Adipocyte (in vitro differentiated cells): ENCODE results near the gene ABCC3.
A peak's percentile ranks its signal among the peaks of the same experiment; 100 is the strongest.

Source experiments
- DNase-seq: peaks from one replicate; pipeline ENCODE4 v3.0.0-alpha.2; 2015; ENCODE audit warnings: low read depth
- H3K27me3 ChIP-seq: replicated peaks from 2 replicates; pipeline ENCODE4 v1.7.0; 2013; ENCODE audit warnings: mild to moderate bottlenecking, low read length, moderate library complexity; ENCODE audit not compliant: control insufficient read depth, insufficient read depth
- H3K36me3 ChIP-seq: 2 replicates; pipeline ENCODE4 v1.7.0; 2013; ENCODE audit warnings: low read length, mild to moderate bottlenecking, moderate library complexity; ENCODE audit not compliant: control insufficient read depth, insufficient read depth, severe bottlenecking
- H3K4me1 ChIP-seq: 2 replicates; pipeline ENCODE4 v1.7.0; 2013; ENCODE audit warnings: mild to moderate bottlenecking, low read length, moderate library complexity; ENCODE audit not compliant: control insufficient read depth, insufficient read depth
- H3K4me3 ChIP-seq: 2 replicates; pipeline ENCODE4 v1.7.0; 2013; ENCODE audit warnings: mild to moderate bottlenecking, low read length, moderate library complexity
- H3K9ac ChIP-seq: 2 replicates; pipeline ENCODE4 v1.7.0; 2013; ENCODE audit warnings: mild to moderate bottlenecking, low read length, moderate library complexity
- H3K9me3 ChIP-seq: 2 replicates; pipeline ENCODE4 v1.7.0; 2013; ENCODE audit warnings: mild to moderate bottlenecking, low read length, moderate library complexity; ENCODE audit not compliant: control insufficient read depth

ABCC3 gene

GRCh38 chr17:50594892-50595291 is 39.8 kb upstream of the ABCC3 start:
- DNase-seq = no peak
- no peaks in the 10 kb centered on the region for H3K36me3 ChIP-seq
- peaks cover 4% of the 10 kb centered on the region for H3K27me3 ChIP-seq
- no peaks in the 10 kb centered on the region for H3K9me3 ChIP-seq
- no peak overlapping the region for H3K4me3 ChIP-seq
- peaks cover 4% of the 10 kb centered on the region for H3K4me1 ChIP-seq
- no peak overlapping the region for H3K9ac ChIP-seq

DNA sequence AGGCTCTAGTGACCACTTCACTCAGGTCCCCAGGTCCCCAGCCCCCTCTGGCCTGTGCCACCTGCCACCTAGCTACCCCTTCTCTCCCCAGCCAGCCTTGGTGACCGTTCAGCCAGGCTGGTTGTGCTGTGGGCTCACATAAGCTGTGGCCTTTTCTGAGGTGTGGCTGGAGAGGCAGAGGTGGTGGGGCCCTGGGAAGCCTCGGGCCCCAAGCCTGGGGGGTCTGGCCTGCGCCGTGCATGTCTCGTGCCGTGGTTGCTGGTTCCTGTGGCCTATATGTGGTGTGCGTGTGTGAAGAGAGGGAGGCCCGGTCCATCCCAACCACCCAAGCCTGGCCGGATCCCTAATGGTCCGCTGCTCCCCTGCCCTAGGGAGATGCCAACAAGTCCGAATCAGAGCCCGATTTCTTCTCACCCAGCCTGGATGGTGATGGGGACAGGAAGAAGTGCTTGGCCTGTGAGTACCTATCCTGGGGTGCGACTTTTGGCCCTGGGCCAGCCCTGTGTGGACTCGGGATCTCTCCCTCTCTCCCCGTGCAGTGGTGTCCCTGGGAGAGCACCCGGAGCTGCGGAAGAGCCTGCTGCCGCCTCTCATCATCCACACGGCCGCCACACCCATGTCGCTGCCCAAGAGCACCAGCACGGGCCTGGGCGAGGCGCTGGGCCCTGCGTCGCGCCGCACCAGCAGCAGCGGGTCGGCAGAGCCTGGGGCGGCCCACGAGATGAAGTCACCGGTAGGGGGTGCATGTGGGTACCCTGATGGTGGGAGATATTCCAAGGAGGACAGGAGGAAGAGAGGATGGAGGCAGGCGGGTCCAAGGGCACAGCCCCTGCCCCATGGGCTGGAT is 38.3 kb upstream of the ABCC3 start:
- H3K4me3 ChIP-seq = no peak overlapping the region
- no peaks in the 10 kb centered on the region for H3K36me3 ChIP-seq
- no peaks in the 10 kb centered on the region for H3K9me3 ChIP-seq
- H3K4me1 ChIP-seq = no peaks in the 10 kb centered on the region
- peaks cover 4% of the 10 kb centered on the region for H3K27me3 ChIP-seq
- H3K9ac ChIP-seq = no peak overlapping the region
- DNase-seq = no peak

DNA sequence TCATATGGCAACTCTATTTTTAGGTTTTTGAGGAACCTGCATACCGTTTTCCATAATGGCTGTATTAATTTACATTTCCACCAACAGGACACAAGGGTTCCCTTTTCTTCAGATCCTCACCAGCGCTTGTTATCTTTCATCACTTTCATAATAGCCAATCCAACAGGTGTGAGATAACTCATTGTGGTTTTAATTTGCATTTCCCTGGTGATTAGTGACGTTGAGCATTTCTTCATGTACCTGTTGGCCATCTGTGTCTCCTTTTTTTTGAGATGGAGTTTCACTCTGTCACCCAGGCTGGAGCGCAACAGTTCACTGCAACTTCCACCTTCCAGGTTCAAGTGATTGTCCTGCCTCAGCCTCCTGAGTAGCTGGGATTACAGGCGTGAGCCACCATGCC is 36.2 kb upstream of the ABCC3 start:
- no peaks in the 10 kb centered on the region for H3K9me3 ChIP-seq
- DNase-seq = no peak
- H3K27me3 ChIP-seq = peaks cover 11% of the 10 kb centered on the region
- no peaks in the 10 kb centered on the region for H3K36me3 ChIP-seq
- H3K4me1 ChIP-seq = no peaks in the 10 kb centered on the region
- no peak overlapping the region for H3K4me3 ChIP-seq
- H3K9ac ChIP-seq = no peak overlapping the region

DNA sequence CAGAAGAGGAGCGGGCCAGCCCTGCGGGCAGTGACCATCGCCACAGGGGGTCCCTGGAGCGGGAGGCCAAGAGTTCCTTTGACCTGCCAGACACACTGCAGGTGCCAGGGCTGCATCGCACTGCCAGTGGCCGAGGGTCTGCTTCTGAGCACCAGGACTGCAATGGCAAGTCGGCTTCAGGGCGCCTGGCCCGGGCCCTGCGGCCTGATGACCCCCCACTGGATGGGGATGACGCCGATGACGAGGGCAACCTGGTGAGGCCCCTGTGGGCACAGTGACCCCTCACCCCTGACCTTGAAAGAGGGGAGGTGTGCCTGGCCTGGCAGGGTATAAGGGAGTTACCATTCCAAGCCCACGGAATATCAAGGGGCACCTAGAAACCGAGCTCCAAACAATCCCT is 35.1 kb upstream of the ABCC3 start:
- no peak for DNase-seq
- H3K36me3 ChIP-seq = no peaks in the 10 kb centered on the region

DNA sequence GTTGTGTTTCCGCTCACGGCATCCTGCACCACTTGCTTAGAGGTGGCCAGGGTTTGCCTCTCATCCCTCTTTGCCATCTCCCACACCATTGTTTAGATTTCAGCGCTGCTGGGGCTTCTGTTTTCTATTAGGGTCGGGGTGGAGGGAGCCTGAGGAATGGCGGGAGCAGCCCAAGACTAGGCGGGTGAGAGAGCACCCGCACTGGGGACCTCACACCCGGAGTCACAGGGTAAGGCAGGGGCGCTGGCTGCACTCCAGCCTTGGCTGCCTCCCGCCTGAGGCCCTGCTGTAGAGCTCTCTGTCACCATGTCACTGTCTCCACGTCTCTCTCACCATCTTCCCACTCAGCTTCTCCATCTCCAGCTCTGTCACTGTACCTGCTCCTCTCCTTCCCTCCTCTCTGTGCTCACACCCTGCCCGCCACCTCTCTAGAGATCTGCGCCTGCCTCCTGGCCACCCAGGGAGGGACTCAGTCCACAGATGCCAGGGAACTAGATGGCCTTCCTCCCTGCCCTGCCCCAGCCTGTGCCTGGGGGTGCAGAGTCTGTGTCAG is 32.8 kb upstream of the ABCC3 start:
- Histone ChIP-seq H3K4me1 (peaks cover 9% of the 10 kb centered on the region), H3K4me3 (no peak overlapping the region), H3K9me3 (no peaks in the 10 kb centered on the region)

More for the DNA sequence above, 35.1 kb upstream of the ABCC3 start:
- peaks cover 11% of the 10 kb centered on the region for H3K27me3 ChIP-seq
- no peak overlapping the region for H3K9ac ChIP-seq
- H3K4me3 ChIP-seq = no peak overlapping the region
- peaks cover 6% of the 10 kb centered on the region for H3K4me1 ChIP-seq
- no peaks in the 10 kb centered on the region for H3K9me3 ChIP-seq

DNA sequence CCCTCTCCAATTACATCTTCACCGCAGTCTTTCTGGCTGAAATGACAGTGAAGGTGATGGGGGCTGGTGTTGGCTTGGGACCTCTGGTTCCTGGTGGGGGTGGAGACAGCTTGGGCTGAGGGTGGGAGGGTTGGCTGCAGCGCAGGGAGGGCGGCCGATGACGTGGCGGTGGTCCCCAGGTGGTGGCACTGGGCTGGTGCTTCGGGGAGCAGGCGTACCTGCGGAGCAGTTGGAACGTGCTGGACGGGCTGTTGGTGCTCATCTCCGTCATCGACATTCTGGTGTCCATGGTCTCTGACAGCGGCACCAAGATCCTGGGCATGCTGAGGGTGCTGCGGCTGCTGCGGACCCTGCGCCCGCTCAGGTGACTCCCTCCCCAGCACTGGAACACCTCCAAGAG is 31.8 kb upstream of the ABCC3 start:
- no peak for DNase-seq
- Histone ChIP-seq H3K36me3 (no peaks in the 10 kb centered on the region), H3K9me3 (no peaks in the 10 kb centered on the region), H3K27me3 (peaks cover 11% of the 10 kb centered on the region), H3K4me1 (peaks cover 9% of the 10 kb centered on the region), H3K9ac (no peak overlapping the region), H3K4me3 (no peak overlapping the region)

More for the DNA sequence above, 32.8 kb upstream of the ABCC3 start:
- Histone ChIP-seq H3K36me3 (no peaks in the 10 kb centered on the region), H3K27me3 (peaks cover 11% of the 10 kb centered on the region), H3K9ac (no peak overlapping the region)
- no peak for DNase-seq

DNA sequence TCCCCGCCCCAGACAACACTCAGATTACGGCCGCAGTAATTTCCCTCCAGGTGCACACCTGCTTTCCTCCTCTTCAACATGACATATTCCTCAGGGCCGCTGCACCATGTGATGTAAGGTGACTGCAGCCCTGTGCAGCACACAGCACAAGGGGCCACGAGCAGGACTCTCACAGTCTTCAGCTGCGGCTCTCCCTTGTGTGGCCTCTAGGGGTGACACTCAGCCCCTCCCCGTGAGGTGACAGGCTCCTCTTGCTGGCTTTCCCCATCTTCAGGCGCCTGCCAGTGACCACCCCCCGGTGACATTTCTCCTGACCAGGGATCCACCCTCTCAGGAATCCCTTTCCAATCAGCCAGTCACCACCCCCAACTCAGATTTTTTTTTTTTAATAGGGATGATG is 31.3 kb upstream of the ABCC3 start:
- no peak for DNase-seq
- Histone ChIP-seq H3K4me1 (peaks cover 9% of the 10 kb centered on the region), H3K9ac (no peak overlapping the region), H3K36me3 (no peaks in the 10 kb centered on the region), H3K27me3 (peaks cover 11% of the 10 kb centered on the region), H3K9me3 (no peaks in the 10 kb centered on the region), H3K4me3 (no peak overlapping the region)

GRCh38 chr17:50604513-50604912 is 30.2 kb upstream of the ABCC3 start:
- H3K9ac ChIP-seq = no peak overlapping the region

DNA sequence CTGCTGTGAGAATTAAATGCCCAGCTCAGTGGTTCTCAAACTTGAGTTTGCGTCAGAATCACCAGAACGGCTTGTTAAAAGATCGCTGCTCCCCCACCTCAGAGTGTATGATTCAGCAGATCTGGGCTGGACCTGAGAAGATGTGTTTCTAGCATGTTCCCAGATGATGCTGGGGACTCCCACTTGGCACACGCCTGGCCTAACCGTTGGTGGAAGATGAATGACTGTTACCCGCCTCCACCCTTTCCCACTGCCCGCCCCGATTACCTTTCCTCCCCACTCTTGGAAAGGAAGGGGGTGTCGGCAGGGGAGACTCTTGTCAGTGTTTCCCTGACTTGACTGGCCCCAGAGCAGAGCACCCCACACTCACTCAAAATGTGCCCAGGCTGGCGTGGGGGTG is 29.3 kb upstream of the ABCC3 start:
- DNase-seq = no peak
- H3K36me3 ChIP-seq = no peaks in the 10 kb centered on the region
- H3K27me3 ChIP-seq = peaks cover 20% of the 10 kb centered on the region
- H3K4me3 ChIP-seq = no peak overlapping the region
- no peaks in the 10 kb centered on the region for H3K9me3 ChIP-seq
- H3K4me1 ChIP-seq = peaks cover 9% of the 10 kb centered on the region
- no peak overlapping the region for H3K9ac ChIP-seq

More at GRCh38 chr17:50604513-50604912, 30.2 kb upstream of the ABCC3 start:
- Histone ChIP-seq H3K27me3 (peaks cover 16% of the 10 kb centered on the region), H3K4me3 (no peak overlapping the region), H3K36me3 (no peaks in the 10 kb centered on the region), H3K9me3 (no peaks in the 10 kb centered on the region), H3K4me1 (peaks cover 9% of the 10 kb centered on the region)
- peak; percentile 70 for DNase-seq

DNA sequence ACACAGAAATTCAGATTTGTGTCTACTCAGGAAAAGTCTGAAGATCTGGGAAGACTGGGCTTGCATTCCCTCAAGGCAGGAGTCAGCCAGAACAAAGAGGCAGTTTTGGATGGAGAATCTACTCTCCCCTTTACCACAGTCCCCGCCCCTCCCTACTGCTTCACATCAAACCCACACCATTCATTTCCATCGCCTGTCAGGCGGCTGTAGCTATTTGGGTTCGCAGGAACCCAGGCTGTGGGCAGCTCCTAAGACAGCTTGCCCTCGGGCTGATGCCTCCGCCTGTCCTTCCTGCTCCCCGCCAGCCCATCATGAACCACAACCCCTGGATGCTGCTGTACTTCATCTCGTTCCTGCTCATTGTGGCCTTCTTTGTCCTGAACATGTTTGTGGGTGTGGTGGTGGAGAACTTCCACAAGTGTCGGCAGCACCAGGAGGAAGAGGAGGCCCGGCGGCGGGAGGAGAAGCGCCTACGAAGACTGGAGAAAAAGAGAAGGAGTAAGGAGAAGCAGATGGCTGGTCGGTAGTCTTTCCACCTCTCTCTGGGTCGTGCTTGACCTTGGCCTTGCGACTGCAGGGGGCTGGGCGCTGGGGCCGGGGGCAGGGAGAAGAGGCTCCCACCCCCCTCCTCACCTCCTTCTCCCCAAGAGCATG is 27.0 kb upstream of the ABCC3 start:
- Histone ChIP-seq H3K4me1 (peaks cover 9% of the 10 kb centered on the region), H3K36me3 (no peaks in the 10 kb centered on the region), H3K9ac (no peak overlapping the region), H3K27me3 (peaks cover 13% of the 10 kb centered on the region), H3K4me3 (no peak overlapping the region), H3K9me3 (no peaks in the 10 kb centered on the region)
- DNase-seq = no peak

GRCh38 chr17:50608700-50609379 is 25.8 kb upstream of the ABCC3 start:
- Histone ChIP-seq H3K27me3 (peaks cover 13% of the 10 kb centered on the region), H3K4me3 (no peak overlapping the region), H3K9me3 (no peaks in the 10 kb centered on the region), H3K9ac (no peak overlapping the region), H3K4me1 (peaks cover 9% of the 10 kb centered on the region), H3K36me3 (no peaks in the 10 kb centered on the region)
- no peak for DNase-seq
